ENCODE measurements around the gene PPP1R13B.

The PPP1R13B gene

GRCh38 chr14:103856105-103856504, 8.7 kb upstream of the PPP1R13B start:
- Histone ChIP-seq H3K27me3 (ENCODE audit: insufficient read depth, low read length) (peaks cover 14% of the 10 kb centered on the region; the same call in 1 of the 2 replicates), H3K4me2 (ENCODE audit: low read length) (no peak overlapping the region), H3K9me3 (ENCODE audit: low read length) (no peaks in the 10 kb centered on the region), H3F3A (ENCODE audit: insufficient read depth, low read length) (no peaks in the 10 kb centered on the region), H3K9ac (ENCODE audit: low read length) (no peak overlapping the region), H3K4me1 (ENCODE audit: insufficient read depth, low read length, severe bottlenecking) (no peaks in the 10 kb centered on the region), H3K27ac (ENCODE audit: low read depth, low read length, poor library complexity, severe bottlenecking) (no peak overlapping the region), H3K79me2 (ENCODE audit: insufficient read depth, low read length) (no peaks in the 10 kb centered on the region), H3K36me3 (ENCODE audit: insufficient read depth, low read length) (no peaks in the 10 kb centered on the region), H4K20me1 (ENCODE audit: insufficient read depth, low read length) (no peaks in the 10 kb centered on the region), H2AFZ (ENCODE audit: low read length) (no peak overlapping the region), H3K9me2 (ENCODE audit: low read depth, low read length) (no peaks in the 10 kb centered on the region), H3K4me3 (ENCODE audit: low read depth, low read length, poor library complexity, severe bottlenecking) (no peak overlapping the region)
- TF ChIP-seq CTCF (IDR thresholded peaks at IDR 0.05; ENCODE audit: low read length), result no peak
- TF ChIP-seq EZH2 (IDR thresholded peaks at IDR 0.05; ENCODE audit: borderline replicate concordance, low read length), result no peak

GRCh38 chr14:103855734-103856095, 8.3 kb upstream of the PPP1R13B start:
- no peaks in the 10 kb centered on the region for H3K36me3 ChIP-seq (ENCODE audit: insufficient read depth, low read length)
- H3K9ac ChIP-seq (ENCODE audit: low read length), result no peak overlapping the region
- H3K27ac ChIP-seq (ENCODE audit: low read depth, low read length, poor library complexity, severe bottlenecking), result no peak overlapping the region
- no peaks in the 10 kb centered on the region for H3F3A ChIP-seq (ENCODE audit: insufficient read depth, low read length)
- TF ChIP-seq EZH2 (IDR thresholded peaks at IDR 0.05; ENCODE audit: borderline replicate concordance, low read length), result no peak
- no peak for TF ChIP-seq CTCF (IDR thresholded peaks at IDR 0.05; ENCODE audit: low read length)
- no peaks in the 10 kb centered on the region for H3K9me2 ChIP-seq (ENCODE audit: low read depth, low read length)
- no peaks in the 10 kb centered on the region for H3K79me2 ChIP-seq (ENCODE audit: insufficient read depth, low read length)
- no peaks in the 10 kb centered on the region for H4K20me1 ChIP-seq (ENCODE audit: insufficient read depth, low read length)
- H2AFZ ChIP-seq (ENCODE audit: low read length), result no peak overlapping the region
- H3K4me3 ChIP-seq (ENCODE audit: low read depth, low read length, poor library complexity, severe bottlenecking), result no peak overlapping the region
- H3K4me1 ChIP-seq (ENCODE audit: insufficient read depth, low read length, severe bottlenecking), result no peaks in the 10 kb centered on the region
- no peaks in the 10 kb centered on the region for H3K9me3 ChIP-seq (ENCODE audit: low read length)
- H3K27me3 ChIP-seq (ENCODE audit: insufficient read depth, low read length), result peaks cover 14% of the 10 kb centered on the region; the same call in 1 of the 2 replicates
- H3K4me2 ChIP-seq (ENCODE audit: low read length), result no peak overlapping the region

- H3K36me3 ChIP-seq (ENCODE audit: insufficient read depth, low read length), result no peaks in the 10 kb centered on the region
- H3K4me3 ChIP-seq (ENCODE audit: low read depth, low read length, poor library complexity, severe bottlenecking), result no peak overlapping the region
- no peaks in the 10 kb centered on the region for H3K4me1 ChIP-seq (ENCODE audit: insufficient read depth, low read length, severe bottlenecking)
- no peaks in the 10 kb centered on the region for H3F3A ChIP-seq (ENCODE audit: insufficient read depth, low read length)
- peaks cover 14% of the 10 kb centered on the region; the same call in 1 of the 2 replicates for H3K27me3 ChIP-seq (ENCODE audit: insufficient read depth, low read length)
- H3K9ac ChIP-seq (ENCODE audit: low read length), result no peak overlapping the region
- no peak overlapping the region for H3K27ac ChIP-seq (ENCODE audit: low read depth, low read length, poor library complexity, severe bottlenecking)
- H3K9me2 ChIP-seq (ENCODE audit: low read depth, low read length), result no peaks in the 10 kb centered on the region
- H2AFZ ChIP-seq (ENCODE audit: low read length), result no peak overlapping the region
- TF ChIP-seq EZH2 (IDR thresholded peaks at IDR 0.05; ENCODE audit: borderline replicate concordance, low read length) (no peak), CTCF (IDR thresholded peaks at IDR 0.05; ENCODE audit: low read length) (no peak)
- H3K9me3 ChIP-seq (ENCODE audit: low read length), result no peaks in the 10 kb centered on the region
- no peaks in the 10 kb centered on the region for H3K79me2 ChIP-seq (ENCODE audit: insufficient read depth, low read length)
- no peaks in the 10 kb centered on the region for H4K20me1 ChIP-seq (ENCODE audit: insufficient read depth, low read length)
- no peak overlapping the region for H3K4me2 ChIP-seq (ENCODE audit: low read length)
Observed at GRCh38 chr14:103854822-103855733, 7.7 kb upstream of the PPP1R13B start.
